CD8-positive, alpha-beta memory T cell (primary cell): ENCODE results near the gene TRIM3. TPM values are rescaled to one million over a fixed set of nuclear protein-coding genes. Genes with fewer than 3 reads are reported as not detected.

Source experiments
- CTCF ChIA-PET: fragments of 350-600 bp; sonication (Branson Sonifier 250); formaldehyde crosslinking; loops from one replicate; lab custom pipeline; 2021; ENCODE audit warnings: antibody characterized with exemption; lab: Charles Lee
- POLR2A ChIA-PET: fragments of 350-600 bp; sonication (Branson Sonifier 250); formaldehyde crosslinking; loops from one replicate; lab custom pipeline; 2021; ENCODE audit warnings: antibody characterized with exemption; lab: Charles Lee
- DNase-seq, 5 donors: peaks; one replicate each; pipeline versions ENCODE4 v3.0.0 to v3.0.0-alpha.2; 2020 to 2022; ENCODE audit warnings: mixed read lengths in 1 of 5
- H3K27ac ChIP-seq: one replicate; pipeline ENCODE4 v1.7.0; 2013; ENCODE audit warnings: low read depth, mild to moderate bottlenecking, low read length, moderate library complexity
- H3K27me3 ChIP-seq: 2 replicates; pipeline ENCODE4 v1.7.0; 2013; ENCODE audit warnings: low read length, mild to moderate bottlenecking; ENCODE audit not compliant: insufficient read depth, poor library complexity, severe bottlenecking
- H3K36me3 ChIP-seq: 2 replicates; pipeline ENCODE4 v1.7.0; 2013; ENCODE audit warnings: mild to moderate bottlenecking, low read length, moderate library complexity; ENCODE audit not compliant: insufficient read depth
- H3K4me1 ChIP-seq: 2 replicates; pipeline ENCODE4 v1.7.0; 2013; ENCODE audit warnings: mild to moderate bottlenecking, low read length, moderate library complexity; ENCODE audit not compliant: insufficient read depth
- H3K4me3 ChIP-seq: 2 replicates; pipeline ENCODE4 v1.7.0; 2013; ENCODE audit warnings: mild to moderate bottlenecking, low read length
- H3K9me3 ChIP-seq: 2 replicates; pipeline ENCODE4 v1.7.0; 2013; ENCODE audit warnings: mild to moderate bottlenecking, low read length
- H3K27ac Mint-ChIP-seq, 8 donors: one replicate each; pipeline ENCODE4 v1.8.0; 2020 to 2021; ENCODE audit warnings: mixed read lengths in 8 of 8, mild to moderate bottlenecking in 6 of 8, inconsistent platforms in 3 of 8, moderate library complexity in 3 of 8
- H3K27me3 Mint-ChIP-seq, 2 donors: one replicate each; pipeline ENCODE4 v1.8.0; 2020 to 2021; ENCODE audit warnings: mixed read lengths in 2 of 2, mild to moderate bottlenecking in 1 of 2, moderate library complexity in 1 of 2
- H3K36me3 Mint-ChIP-seq, 3 donors: one replicate each; pipeline ENCODE4 v1.8.0; 2020 to 2021; ENCODE audit warnings: mixed read lengths in 3 of 3, inconsistent platforms in 1 of 3, mild to moderate bottlenecking in 1 of 3
- H3K4me1 Mint-ChIP-seq, 3 donors: one replicate each; pipeline ENCODE4 v1.8.0; 2020 to 2021; ENCODE audit warnings: mixed read lengths in 3 of 3, inconsistent platforms in 1 of 3, mild to moderate bottlenecking in 1 of 3
- H3K4me3 Mint-ChIP-seq, 7 donors: one replicate each; pipeline ENCODE4 v1.8.0; 2020 to 2021; ENCODE audit warnings: mixed read lengths in 7 of 7, mild to moderate bottlenecking in 6 of 7, moderate library complexity in 4 of 7, inconsistent platforms in 2 of 7
- H3K9me3 Mint-ChIP-seq, 5 donors: one replicate each; pipeline ENCODE4 v1.8.0; 2020 to 2022; ENCODE audit warnings: mixed read lengths in 5 of 5, mild to moderate bottlenecking in 3 of 5, moderate library complexity in 2 of 5, inconsistent platforms in 1 of 5
- polyA plus RNA-seq: library from polyadenylated mRNA; unstranded; fragments of 300-500 nt; fragmentation: Illumina TruSeq; gene quantifications from one replicate; pipeline ENCODE4 v1.2.3, GENCODE V29; 2021
- total RNA-seq, 2 experiments: library from RNA; stranded (reverse); gene quantifications; one replicate each; pipeline ENCODE4 v1.2.3, GENCODE V29; 2021

Gene TRIM3
- total and polyA plus RNA-seq, 3 experiments from 2014 or later: 2.4 to 6.8 (median 6.4) TPM

GRCh38 chr11:6417907-6418556, 55.7 kb downstream of the TRIM3 start:
- ChIA-PET CTCF (interaction anchor here (1.4 to 6.3 kb wide), 9 partner anchors 11 to 39 kb away, joined by 4 to 29 read pairs (median 15); partner anchors contain the start of gene SMPD1), POLR2A (interaction anchor here (2.4 to 4.6 kb wide), 2 partner anchors 14 to 27 kb away, joined by 31 to 56 read pairs; partner anchors contain the start of gene SMPD1)
- Mint-ChIP-seq H3K27me3 (peaks cover 4 to 15% of the 10 kb centered on the region in 2 donors), H3K9me3 (no peaks in the 10 kb centered on the region), H3K27ac (no peak overlapping the region), H3K4me1 (peaks cover 10% of the 10 kb centered on the region in 3 donors), H3K36me3 (peaks cover under 1 to 4% (median 2%) of the 10 kb centered on the region in 3 donors), H3K4me3 (no peak overlapping the region)
- peak in 1 of 5 donors; percentile 30 for DNase-seq
- peak overlapping the region; percentile 77 for H3K4me3 ChIP-seq
- H3K4me1 ChIP-seq: peaks cover 58% of the 10 kb centered on the region
- no peaks in the 10 kb centered on the region for H3K27me3 ChIP-seq
- no peaks in the 10 kb centered on the region for H3K36me3 ChIP-seq
- H3K27ac ChIP-seq: no peak overlapping the region
- H3K9me3 ChIP-seq: no peaks in the 10 kb centered on the region

GRCh38 chr11:6415797-6416196, 57.9 kb downstream of the TRIM3 start:
- Histone ChIP-seq H3K4me3 (no peak overlapping the region), H3K27me3 (no peaks in the 10 kb centered on the region), H3K36me3 (no peaks in the 10 kb centered on the region), H3K27ac (no peak overlapping the region), H3K9me3 (no peaks in the 10 kb centered on the region), H3K4me1 (peaks cover 71% of the 10 kb centered on the region)
- Mint-ChIP-seq H3K4me1 (peaks cover 10 to 29% (median 16%) of the 10 kb centered on the region in 3 donors), H3K9me3 (no peaks in the 10 kb centered on the region), H3K4me3 (no peak overlapping the region), H3K36me3 (peaks cover 1 to 13% (median 3%) of the 10 kb centered on the region in 3 donors), H3K27me3 (peaks cover under 1% of the 10 kb centered on the region in 2 donors), H3K27ac (no peak overlapping the region)
- CTCF ChIA-PET: no interaction called here
- no peak for DNase-seq
- POLR2A ChIA-PET: interaction anchor here (0.5 to 4.6 kb wide), 2 partner anchors 12 to 38 kb away, joined by 3 to 56 read pairs; no protein-coding TSS in a partner anchor

GRCh38 chr11:6414874-6415328, 58.8 kb downstream of the TRIM3 start:
- Mint-ChIP-seq H3K4me3 (no peak overlapping the region), H3K27me3 (no peaks in the 10 kb centered on the region), H3K27ac (no peak overlapping the region), H3K9me3 (no peaks in the 10 kb centered on the region), H3K36me3 (peaks cover 0 to 18% (median 3%) of the 10 kb centered on the region in 3 donors), H3K4me1 (peaks cover 9 to 32% (median 19%) of the 10 kb centered on the region in 3 donors)
- Histone ChIP-seq H3K4me1 (peaks cover 73% of the 10 kb centered on the region), H3K4me3 (peak overlapping the region; percentile 2), H3K27me3 (no peaks in the 10 kb centered on the region), H3K27ac (no peak overlapping the region), H3K9me3 (no peaks in the 10 kb centered on the region), H3K36me3 (peaks cover 8% of the 10 kb centered on the region)
- DNase-seq: no peak
- CTCF ChIA-PET: no interaction called here
- POLR2A ChIA-PET: interaction anchor here (2.1 kb wide), 1 partner anchor 25 kb away, joined by 7 read pairs; the partner anchor contains the start of gene SMPD1

GRCh38 chr11:6413791-6414201, 59.9 kb downstream of the TRIM3 start:
- peaks cover 13 to 35% (median 20%) of the 10 kb centered on the region in 3 donors for H3K4me1 Mint-ChIP-seq
- Histone ChIP-seq H3K27ac (no peak overlapping the region), H3K4me3 (peak overlapping the region; percentile 43)

GRCh38 chr11:6411594-6412031, 62.1 kb downstream of the TRIM3 start:
- H3K36me3 Mint-ChIP-seq: peaks cover 0 to 37% (median 13%) of the 10 kb centered on the region in 3 donors
- peaks cover 82% of the 10 kb centered on the region for H3K4me1 ChIP-seq
- no peak overlapping the region for H3K4me3 ChIP-seq
- peaks cover 18% of the 10 kb centered on the region for H3K36me3 ChIP-seq
- H3K27ac Mint-ChIP-seq: peak overlapping the region in 4 of 8 donors; percentile 3 to 90 (median 26)
- DNase-seq: no peak
- no peaks in the 10 kb centered on the region for H3K9me3 ChIP-seq
- ChIA-PET POLR2A (interaction anchor here (0.9 kb wide), 1 partner anchor 9 kb away, joined by 3 read pairs; no protein-coding TSS in a partner anchor), CTCF (interaction anchor here (0.8 to 2.5 kb wide), 5 partner anchors 9 to 48 kb away, joined by 3 to 10 read pairs (median 8); no protein-coding TSS in a partner anchor)
- H3K4me3 Mint-ChIP-seq: no peak overlapping the region
- H3K27ac ChIP-seq: no peak overlapping the region
- no peaks in the 10 kb centered on the region for H3K9me3 Mint-ChIP-seq
- H3K4me1 Mint-ChIP-seq: peaks cover 28 to 50% (median 33%) of the 10 kb centered on the region in 3 donors
- H3K27me3 Mint-ChIP-seq: peaks cover 0 to 1% of the 10 kb centered on the region in 2 donors
- no peaks in the 10 kb centered on the region for H3K27me3 ChIP-seq

More at GRCh38 chr11:6413791-6414201, 59.9 kb downstream of the TRIM3 start:
- Histone ChIP-seq H3K36me3 (peaks cover 18% of the 10 kb centered on the region), H3K4me1 (peaks cover 79% of the 10 kb centered on the region), H3K9me3 (no peaks in the 10 kb centered on the region), H3K27me3 (no peaks in the 10 kb centered on the region)
- H3K9me3 Mint-ChIP-seq: no peaks in the 10 kb centered on the region
- ChIA-PET CTCF (interaction anchor here (1.2 to 1.5 kb wide), 3 partner anchors 10 to 14 kb away, joined by 3 to 4 read pairs (median 3); no protein-coding TSS in a partner anchor), POLR2A (interaction anchor here (1.4 to 2.1 kb wide), 2 partner anchors 11 to 24 kb away, joined by 7 to 10 read pairs; partner anchors contain the start of gene SMPD1)
- no peak overlapping the region for H3K4me3 Mint-ChIP-seq
- DNase-seq: peak in 3 of 5 donors; percentile 36 to 86 (median 64)
- H3K36me3 Mint-ChIP-seq: peaks cover 0 to 28% (median 6%) of the 10 kb centered on the region in 3 donors
- H3K27me3 Mint-ChIP-seq: no peaks in the 10 kb centered on the region
- peak overlapping the region in 2 of 8 donors; percentile 37 to 85 for H3K27ac Mint-ChIP-seq

- Histone ChIP-seq H3K4me3 (no peak overlapping the region), H3K4me1 (peaks cover 82% of the 10 kb centered on the region), H3K27ac (no peak overlapping the region), H3K27me3 (no peaks in the 10 kb centered on the region), H3K36me3 (peaks cover 18% of the 10 kb centered on the region), H3K9me3 (no peaks in the 10 kb centered on the region)
- H3K4me1 Mint-ChIP-seq: peaks cover 36 to 58% (median 40%) of the 10 kb centered on the region in 3 donors
- ChIA-PET POLR2A (interaction anchor here (0.6 kb wide), 1 partner anchor 102 kb away, joined by 4 read pairs; no protein-coding TSS in a partner anchor), CTCF (interaction anchor here (1.2 to 2.5 kb wide), 5 partner anchors 8 to 33 kb away, joined by 3 to 10 read pairs (median 8); no protein-coding TSS in a partner anchor)
- H3K4me3 Mint-ChIP-seq: no peak overlapping the region
- DNase-seq: no peak
- peaks cover 0 to 40% (median 13%) of the 10 kb centered on the region in 3 donors for H3K36me3 Mint-ChIP-seq
- H3K27me3 Mint-ChIP-seq: peaks cover 0 to 1% of the 10 kb centered on the region in 2 donors
- peak overlapping the region in 1 of 8 donors; percentile 9 for H3K27ac Mint-ChIP-seq
- no peaks in the 10 kb centered on the region for H3K9me3 Mint-ChIP-seq
Measured at GRCh38 chr11:6410695-6411430, 62.9 kb downstream of the TRIM3 start.

GRCh38 chr11:6406370-6406769, 67.4 kb downstream of the TRIM3 start:
- POLR2A ChIA-PET: interaction anchor here (5.5 kb wide), 1 partner anchor 11 kb away, joined by 56 read pairs; the partner anchor contains the start of gene APBB1
- Mint-ChIP-seq H3K36me3 (peaks cover 0 to 37% (median 10%) of the 10 kb centered on the region in 3 donors), H3K4me1 (peaks cover 69 to 82% (median 78%) of the 10 kb centered on the region in 3 donors), H3K27ac (peak overlapping the region; percentile 42 to 94 (median 76)), H3K27me3 (peaks cover 0 to 4% of the 10 kb centered on the region in 2 donors), H3K4me3 (peak overlapping the region in 6 of 7 donors; percentile 4 to 62 (median 41)), H3K9me3 (peaks cover 0 to 3% (median 0%) of the 10 kb centered on the region in 5 donors)
- H3K4me1 ChIP-seq: peaks cover 88% of the 10 kb centered on the region
- no peaks in the 10 kb centered on the region for H3K27me3 ChIP-seq
- peaks cover 18% of the 10 kb centered on the region for H3K36me3 ChIP-seq
- no peak overlapping the region for H3K27ac ChIP-seq
- no peak for DNase-seq
- CTCF ChIA-PET: interaction anchor here (0.8 to 1.8 kb wide), 4 partner anchors 12 to 43 kb away, joined by 3 to 8 read pairs (median 4); partner anchors contain the start of gene APBB1
- H3K4me3 ChIP-seq: no peak overlapping the region
- H3K9me3 ChIP-seq: no peaks in the 10 kb centered on the region
